Measurements from ENCODE around the gene JAG2.
A peak's percentile ranks its signal among the peaks of the same experiment; 100 is the strongest.

The JAG2 gene

GRCh38 chr14:105180592-105181548 is 12.3 kb upstream of the JAG2 start, which contains the start of gene NUDT14:
Gene NUDT14 (minus strand): TSS chr14:105181312. CDS start chr14:105181209, 103 bp downstream.
- H3K4me1 Mint-ChIP-seq, result peaks cover 6% of the 10 kb centered on the region
- ATAC-seq (peak; percentile 59), DNase-seq (peak; percentile 80)
- H3K4me3 Mint-ChIP-seq, result peak within 1 kb of the TSS; percentile 71
- no peaks in the 10 kb centered on the region for H3K9me3 Mint-ChIP-seq
- peaks cover 9% of the 10 kb centered on the region for H3K27me3 Mint-ChIP-seq
- no peak within 1 kb of the TSS for H3K27ac Mint-ChIP-seq
- H3K36me3 Mint-ChIP-seq (ENCODE audit: low read depth), result no peaks in the 10 kb centered on the region

- DNase-seq (no peak), ATAC-seq (no peak)
- H3K9me3 Mint-ChIP-seq, result no peaks in the 10 kb centered on the region
- no peaks in the 10 kb centered on the region for H3K36me3 Mint-ChIP-seq (ENCODE audit: low read depth)
- peaks cover 13% of the 10 kb centered on the region for H3K4me1 Mint-ChIP-seq
- H3K27ac Mint-ChIP-seq, result no peak overlapping the region
- peaks cover 9% of the 10 kb centered on the region for H3K27me3 Mint-ChIP-seq
- H3K4me3 Mint-ChIP-seq, result no peak overlapping the region
Measured at GRCh38 chr14:105179191-105179590, 10.6 kb upstream of the JAG2 start.

- no peak for DNase-seq
- no peak overlapping the region for H3K27ac Mint-ChIP-seq
- H3K4me1 Mint-ChIP-seq, result peaks cover 13% of the 10 kb centered on the region
- peaks cover 9% of the 10 kb centered on the region for H3K27me3 Mint-ChIP-seq
- H3K9me3 Mint-ChIP-seq, result no peaks in the 10 kb centered on the region
- no peak for ATAC-seq
- no peaks in the 10 kb centered on the region for H3K36me3 Mint-ChIP-seq (ENCODE audit: low read depth)
- H3K4me3 Mint-ChIP-seq, result no peak overlapping the region
Measured at GRCh38 chr14:105178868-105179140, 10.2 kb upstream of the JAG2 start.

DNA sequence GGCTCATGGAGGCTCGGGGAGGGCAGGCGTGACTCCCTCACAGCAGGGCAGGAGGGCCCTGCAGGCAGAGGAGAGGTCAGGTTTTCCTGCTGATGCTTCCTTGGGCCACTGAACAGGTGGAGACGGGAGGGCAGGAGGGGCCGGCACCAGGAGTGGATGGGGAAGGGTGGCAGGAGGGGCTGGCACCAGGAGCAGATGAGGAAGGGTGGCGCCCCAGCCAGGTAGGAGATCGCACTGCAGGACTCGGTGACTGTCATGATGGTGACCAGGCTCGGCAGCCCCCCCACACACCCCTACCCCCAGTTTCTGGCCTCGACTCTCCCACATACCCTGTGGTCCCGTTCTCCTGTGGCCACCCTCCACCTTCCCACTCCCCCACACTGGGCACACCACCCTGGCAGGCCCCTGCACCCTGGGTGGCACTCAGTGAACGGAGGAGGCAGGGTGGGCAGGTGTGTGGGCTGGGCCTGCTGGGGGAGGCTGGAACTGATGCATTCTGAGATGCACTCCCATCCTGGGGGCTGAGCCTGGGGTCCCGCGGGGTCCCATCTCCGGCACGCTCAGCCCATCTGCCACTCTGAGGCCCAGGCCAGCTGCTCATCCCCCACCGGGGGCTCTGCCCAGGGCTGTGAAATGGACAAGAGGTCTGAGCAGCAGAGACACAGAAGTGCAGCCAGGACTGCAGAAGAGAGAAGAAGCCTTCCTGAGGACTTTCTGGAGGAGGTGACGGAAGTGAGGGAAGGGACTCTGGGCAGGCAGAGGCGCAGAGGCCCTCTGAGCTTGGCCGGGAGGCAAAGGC is 9.7 kb upstream of the JAG2 start:
- H3K4me3 Mint-ChIP-seq, result no peak overlapping the region
- no peaks in the 10 kb centered on the region for H3K9me3 Mint-ChIP-seq
- peaks cover 7% of the 10 kb centered on the region for H3K27me3 Mint-ChIP-seq
- no peak for DNase-seq
- no peaks in the 10 kb centered on the region for H3K36me3 Mint-ChIP-seq (ENCODE audit: low read depth)
- no peak overlapping the region for H3K27ac Mint-ChIP-seq
- no peak for ATAC-seq
- peaks cover 13% of the 10 kb centered on the region for H3K4me1 Mint-ChIP-seq

DNA sequence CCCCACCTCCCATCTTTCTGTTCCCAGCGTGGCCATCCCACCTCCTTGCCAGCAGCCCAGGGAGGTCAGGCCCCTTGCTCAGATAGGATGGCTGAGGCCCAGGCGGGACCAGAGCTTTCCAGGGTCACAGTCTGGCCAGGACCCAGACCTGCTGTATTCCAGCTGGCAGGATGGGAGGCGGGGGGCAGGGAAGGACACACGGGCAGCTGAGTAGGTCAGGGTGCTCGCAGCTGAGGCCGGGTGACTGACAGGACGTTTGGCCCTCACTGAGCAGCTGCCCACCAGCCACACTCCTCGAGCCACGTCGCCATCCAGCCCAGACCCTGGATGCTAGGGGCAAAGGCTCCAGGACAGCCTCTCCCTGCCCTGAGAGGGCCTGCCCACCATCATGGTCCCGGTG is 8.5 kb upstream of the JAG2 start:
- Mint-ChIP-seq H3K27me3 (peaks cover 5% of the 10 kb centered on the region), H3K36me3 (ENCODE audit: low read depth) (no peaks in the 10 kb centered on the region)

DNA sequence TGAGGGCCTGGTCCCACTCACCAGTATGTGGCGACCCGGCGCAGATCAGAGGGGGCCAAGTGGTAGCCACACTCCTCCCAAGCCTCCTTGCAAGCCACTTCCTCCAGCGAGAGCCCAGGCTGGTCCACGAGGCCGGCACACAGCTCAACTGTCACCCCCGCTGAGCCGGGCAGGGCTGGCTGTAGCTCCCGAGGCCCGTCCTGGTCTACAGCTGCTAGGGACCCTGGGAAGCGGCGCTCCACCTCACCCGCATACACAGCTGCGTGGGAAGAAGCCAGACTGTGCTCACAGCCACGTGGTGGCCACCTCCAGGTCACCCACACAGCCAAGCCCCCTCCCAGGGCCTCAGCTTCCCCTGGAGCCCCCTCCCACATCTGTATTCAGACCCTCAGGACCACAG is 7.9 kb upstream of the JAG2 start:
- H3K4me3 Mint-ChIP-seq, result no peak overlapping the region

More for the DNA sequence above, 8.5 kb upstream of the JAG2 start:
- ATAC-seq (no peak), DNase-seq (no peak)
- peaks cover 10% of the 10 kb centered on the region for H3K4me1 Mint-ChIP-seq
- no peak overlapping the region for H3K4me3 Mint-ChIP-seq
- H3K27ac Mint-ChIP-seq, result no peak overlapping the region
- H3K9me3 Mint-ChIP-seq, result no peaks in the 10 kb centered on the region

GRCh38 chr14:105173901-105174894 is 5.6 kb upstream of the JAG2 start:
- no peak overlapping the region for H3K27ac Mint-ChIP-seq
- H3K4me1 Mint-ChIP-seq, result peaks cover 10% of the 10 kb centered on the region
- H3K4me3 Mint-ChIP-seq, result no peak overlapping the region
- H3K9me3 Mint-ChIP-seq, result no peaks in the 10 kb centered on the region
- ATAC-seq (peak; percentile 33), DNase-seq (peak; percentile 54)
- H3K36me3 Mint-ChIP-seq (ENCODE audit: low read depth), result no peaks in the 10 kb centered on the region
- peaks cover 11% of the 10 kb centered on the region for H3K27me3 Mint-ChIP-seq

More for the DNA sequence above, 7.9 kb upstream of the JAG2 start:
- Mint-ChIP-seq H3K27ac (no peak overlapping the region), H3K4me1 (peaks cover 8% of the 10 kb centered on the region), H3K36me3 (ENCODE audit: low read depth) (no peaks in the 10 kb centered on the region), H3K27me3 (peaks cover 5% of the 10 kb centered on the region), H3K9me3 (no peaks in the 10 kb centered on the region)
- DNase-seq, result no peak
- no peak for ATAC-seq

DNA sequence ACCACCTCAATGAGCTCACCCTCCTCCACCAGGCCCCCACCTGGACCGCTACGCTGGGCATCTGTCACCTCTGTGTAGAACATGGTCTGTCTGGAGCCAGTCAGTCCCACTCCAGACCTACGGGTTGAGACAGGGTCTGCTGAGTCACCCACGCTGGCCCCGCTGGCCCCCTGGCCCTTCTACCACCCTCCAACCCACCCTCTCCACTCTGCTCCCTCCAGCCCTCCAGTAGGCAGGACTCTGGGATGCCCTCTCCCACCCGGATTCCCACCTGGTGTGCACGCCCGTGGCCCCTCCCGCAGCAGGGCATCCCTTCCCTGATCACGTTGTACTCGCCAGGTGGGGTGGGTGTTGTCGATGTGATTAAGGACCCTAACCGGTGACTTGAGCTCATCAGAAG is 4.6 kb upstream of the JAG2 start:
- no peak overlapping the region for H3K4me3 Mint-ChIP-seq
- DNase-seq, result no peak
- no peak overlapping the region for H3K27ac Mint-ChIP-seq
- peaks cover 10% of the 10 kb centered on the region for H3K4me1 Mint-ChIP-seq
- H3K36me3 Mint-ChIP-seq (ENCODE audit: low read depth), result no peaks in the 10 kb centered on the region
- no peaks in the 10 kb centered on the region for H3K9me3 Mint-ChIP-seq
- H3K27me3 Mint-ChIP-seq, result peaks cover 12% of the 10 kb centered on the region
- no peak for ATAC-seq

GRCh38 chr14:105172476-105172875 is 3.9 kb upstream of the JAG2 start:
- ATAC-seq, result no peak
- H3K27me3 Mint-ChIP-seq, result peaks cover 12% of the 10 kb centered on the region
- H3K4me3 Mint-ChIP-seq, result no peak overlapping the region

DNA sequence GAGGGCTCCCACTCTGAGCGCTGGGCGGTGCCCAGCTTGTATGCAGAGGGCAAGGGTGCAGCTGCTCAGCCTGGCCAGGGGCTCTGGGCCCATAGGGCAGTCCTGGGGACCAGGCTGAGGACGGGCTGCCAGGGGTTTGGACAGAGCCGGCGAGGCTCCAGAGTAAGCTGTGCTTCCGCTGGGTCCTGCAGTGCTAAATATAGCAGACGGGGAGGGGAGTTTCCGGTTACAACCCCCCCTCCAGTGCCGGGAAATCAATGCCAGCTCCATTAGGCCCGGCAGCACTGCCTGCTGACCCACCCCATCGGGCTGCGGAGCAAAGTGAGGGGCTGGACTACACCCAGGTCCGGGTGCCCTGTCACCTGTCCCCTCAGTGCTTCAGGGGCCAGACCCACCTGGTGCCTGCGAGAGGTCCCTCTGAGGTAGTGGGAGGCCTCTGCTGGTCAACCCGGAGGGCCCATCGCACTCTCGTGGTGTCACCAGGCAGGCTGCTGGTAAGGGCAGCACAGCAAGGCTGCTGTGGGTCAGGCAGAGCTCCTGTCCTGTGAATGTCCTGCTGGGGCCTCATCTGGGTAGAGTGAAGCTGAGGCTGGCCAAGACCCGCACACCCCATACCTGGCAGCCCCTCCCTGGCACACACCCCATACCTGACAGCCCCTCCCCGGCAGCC is 2.6 kb upstream of the JAG2 start:
- Mint-ChIP-seq H3K27ac (no peak overlapping the region), H3K4me1 (peaks cover 10% of the 10 kb centered on the region), H3K4me3 (no peak overlapping the region), H3K36me3 (ENCODE audit: low read depth) (no peaks in the 10 kb centered on the region), H3K27me3 (peaks cover 19% of the 10 kb centered on the region), H3K9me3 (no peaks in the 10 kb centered on the region)
- DNase-seq, result no peak
- ATAC-seq, result no peak

More at GRCh38 chr14:105172476-105172875, 3.9 kb upstream of the JAG2 start:
- no peak for DNase-seq
- no peak overlapping the region for H3K27ac Mint-ChIP-seq
- no peaks in the 10 kb centered on the region for H3K36me3 Mint-ChIP-seq (ENCODE audit: low read depth)
- no peaks in the 10 kb centered on the region for H3K9me3 Mint-ChIP-seq
- peaks cover 10% of the 10 kb centered on the region for H3K4me1 Mint-ChIP-seq

DNA sequence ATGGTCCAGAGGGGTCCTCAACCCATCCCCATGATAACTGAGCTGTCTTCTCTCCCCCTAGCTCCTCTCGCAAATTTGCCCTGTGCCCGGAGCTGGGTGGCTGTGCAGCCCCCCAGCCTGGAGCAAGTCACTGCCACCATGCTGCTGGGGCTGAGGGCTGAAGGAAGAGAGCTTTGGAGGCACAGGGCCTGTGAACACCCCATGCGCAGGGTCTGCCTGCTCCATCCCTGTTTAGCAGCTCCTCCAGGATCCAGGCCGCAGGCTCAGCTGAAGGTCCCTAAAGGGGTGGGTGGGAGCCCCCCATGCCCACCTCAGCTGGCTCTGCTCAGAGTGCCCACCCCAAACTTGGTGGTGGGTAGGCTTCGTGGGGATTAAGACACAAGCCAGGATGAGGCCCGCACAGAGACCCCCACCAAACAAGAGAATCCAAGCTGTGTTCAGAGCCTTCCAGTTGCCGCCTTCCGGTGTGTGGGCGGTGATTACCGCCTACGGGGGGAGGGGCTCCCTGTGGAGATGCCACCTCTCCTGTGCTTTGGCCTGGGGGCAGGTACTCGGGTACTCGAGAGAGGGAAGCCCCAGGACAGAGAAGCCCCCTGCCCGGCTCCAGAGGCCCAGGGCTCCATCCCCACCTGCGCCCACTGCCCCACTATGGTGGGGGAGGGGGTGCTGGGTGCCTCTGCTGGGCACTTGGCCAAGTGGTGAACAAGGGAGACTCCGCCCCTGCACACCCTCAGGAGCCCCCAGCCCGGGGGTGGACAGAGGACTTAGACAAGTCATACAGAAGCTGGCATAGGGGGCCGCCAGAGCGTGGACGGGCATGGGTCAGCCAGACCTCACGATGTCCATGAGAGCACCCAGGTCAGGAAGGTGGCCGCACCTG is 1.4 kb upstream of the JAG2 start:
- ATAC-seq, result no peak
- H3K9me3 Mint-ChIP-seq, result no peaks in the 10 kb centered on the region

DNA sequence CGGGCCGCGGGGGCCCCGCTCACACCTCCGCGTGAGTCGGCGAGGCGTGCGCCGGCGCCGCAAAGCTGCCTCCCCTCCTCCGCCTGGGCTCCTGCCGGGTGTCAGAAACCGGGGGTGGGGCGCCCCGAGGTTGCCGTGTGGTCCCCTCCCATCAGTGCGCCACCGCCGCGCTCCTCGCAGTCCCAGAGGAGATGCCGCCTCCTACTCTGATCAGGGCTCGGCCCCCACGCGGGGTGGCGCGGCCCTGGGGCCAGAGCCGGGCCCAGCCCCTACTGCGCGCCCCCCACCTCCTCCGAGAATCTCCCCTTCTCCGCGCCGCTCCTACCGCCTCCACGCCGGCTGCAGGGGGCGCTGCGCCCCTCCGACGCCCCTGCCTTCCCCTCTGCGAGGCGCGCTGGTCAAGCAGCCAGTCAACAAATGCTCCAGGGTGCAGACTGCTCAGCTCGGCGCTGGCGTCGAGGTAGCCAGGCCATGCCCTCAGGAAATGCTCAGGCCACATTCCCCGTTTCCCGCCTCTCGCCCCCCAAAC is 467 bp upstream of the JAG2 start:
- H3K9me3 Mint-ChIP-seq, result no peaks in the 10 kb centered on the region
- peak overlapping the region; percentile 64 for H3K4me3 Mint-ChIP-seq
- H3K36me3 Mint-ChIP-seq (ENCODE audit: low read depth), result no peaks in the 10 kb centered on the region
- peaks cover 19% of the 10 kb centered on the region for H3K27me3 Mint-ChIP-seq
- DNase-seq (peak; percentile 60), ATAC-seq (peak; percentile 48)
- H3K4me1 Mint-ChIP-seq, result peaks cover 3% of the 10 kb centered on the region
- H3K27ac Mint-ChIP-seq, result no peak overlapping the region

More for the DNA sequence above, 1.4 kb upstream of the JAG2 start:
- Mint-ChIP-seq H3K4me1 (peaks cover 8% of the 10 kb centered on the region), H3K4me3 (peak overlapping the region; percentile 64), H3K36me3 (ENCODE audit: low read depth) (no peaks in the 10 kb centered on the region), H3K27ac (no peak overlapping the region), H3K27me3 (peaks cover 19% of the 10 kb centered on the region)
- DNase-seq, result no peak

DNA sequence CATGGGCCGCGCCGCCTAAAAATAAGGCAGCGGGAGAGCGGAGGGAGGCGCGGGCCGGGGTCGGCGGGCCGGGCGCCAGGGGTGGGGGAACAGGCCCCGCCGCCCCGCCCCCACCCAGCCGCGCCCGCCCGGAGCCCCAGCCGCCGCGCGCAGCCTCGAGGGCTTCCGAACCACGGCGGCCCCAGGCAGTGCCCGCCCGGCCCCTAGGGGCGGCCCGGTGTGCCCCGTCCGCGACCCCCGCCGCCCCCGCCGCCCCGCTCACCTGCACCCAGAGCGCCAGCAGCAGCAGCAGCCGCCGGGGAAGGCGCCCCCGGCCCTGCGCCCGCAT is 519 bp downstream of the JAG2 start:
- H3K27me3 Mint-ChIP-seq, result peaks cover 19% of the 10 kb centered on the region
- ATAC-seq, result no peak
- H3K4me1 Mint-ChIP-seq, result peaks cover 3% of the 10 kb centered on the region
- no peak for DNase-seq
- H3K36me3 Mint-ChIP-seq (ENCODE audit: low read depth), result no peaks in the 10 kb centered on the region
- no peak overlapping the region for H3K27ac Mint-ChIP-seq
- H3K4me3 Mint-ChIP-seq, result no peak overlapping the region
- H3K9me3 Mint-ChIP-seq, result no peaks in the 10 kb centered on the region

Data from activated naive CD8-positive, alpha-beta T cell treated with anti-CD3 and anti-CD28 coated beads, Interleukin-2, amount 50 U/mL, for 24 hours (primary cell).